ENCODE data around the gene RBMS1. TPM values are rescaled to one million over a fixed set of nuclear protein-coding genes. Genes with fewer than 3 reads are reported as not detected.
A peak's percentile ranks its signal among the peaks of the same experiment; 100 is the strongest.

Gene RBMS1
- total RNA-seq, 1 experiment from 2014 or later, result 38.8 TPM

DNA sequence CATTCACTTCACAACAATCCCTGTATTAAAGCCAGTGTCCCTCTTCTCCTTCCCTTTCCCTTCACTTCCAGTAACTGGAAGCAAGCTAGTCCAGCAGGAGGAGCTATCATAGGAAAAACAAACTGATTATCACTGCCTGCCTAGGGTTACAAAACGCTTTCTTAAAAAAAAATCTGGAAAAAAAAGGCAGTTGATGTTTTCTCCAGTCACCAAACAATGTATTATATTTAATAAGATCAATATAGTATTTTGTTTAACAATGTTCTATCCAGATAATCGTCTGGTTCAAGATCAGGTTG lies 214.8 kb downstream of the RBMS1 start:
- Histone ChIP-seq H3K4me2 (ENCODE audit: low read length) (no peak overlapping the region), H3K4me1 (ENCODE audit: insufficient read depth, low read length) (peaks cover 14% of the 10 kb centered on the region), H3K79me2 (ENCODE audit: low read length) (no peaks in the 10 kb centered on the region), H3K36me3 (ENCODE audit: low read depth, low read length) (peaks cover 54% of the 10 kb centered on the region), H3K4me3 (ENCODE audit: low read length) (no peak overlapping the region), H3K9ac (ENCODE audit: low read length) (no peak overlapping the region), H3K27ac (ENCODE audit: low read length) (no peak overlapping the region), H3K9me3 (ENCODE audit: low read length) (no peaks in the 10 kb centered on the region), H4K20me1 (ENCODE audit: low read length) (no peaks in the 10 kb centered on the region), H2AFZ (ENCODE audit: low read length) (no peak overlapping the region), H3F3A (ENCODE audit: low read length, unreplicated experiment) (no peaks in the 10 kb centered on the region), H3K9me2 (replicated peaks; ENCODE audit: low read length) (no peaks in the 10 kb centered on the region), H3K27me3 (ENCODE audit: low read length) (no peaks in the 10 kb centered on the region)
- ChIA-PET POLR2A (ENCODE audit: unreplicated experiment) (no interaction called here), CTCF (interaction anchor here (0.6 kb wide), 1 partner anchor 691 kb away, joined by 6 read pairs; no protein-coding TSS in a partner anchor)
- intact Hi-C loops (cut with micrococcal nuclease), result no loop called here
- ATAC-seq (peak; percentile 47; the same call in 1 of the 2 replicates), DNase-seq (peak; percentile 52)
- no TSS peak for BruUV-seq (replicated peaks)
- TF ChIP-seq EZH2 (IDR thresholded peaks at IDR 0.05; ENCODE audit: low read length, unreplicated experiment), result no peak
- TF ChIP-seq, protein P1, sequence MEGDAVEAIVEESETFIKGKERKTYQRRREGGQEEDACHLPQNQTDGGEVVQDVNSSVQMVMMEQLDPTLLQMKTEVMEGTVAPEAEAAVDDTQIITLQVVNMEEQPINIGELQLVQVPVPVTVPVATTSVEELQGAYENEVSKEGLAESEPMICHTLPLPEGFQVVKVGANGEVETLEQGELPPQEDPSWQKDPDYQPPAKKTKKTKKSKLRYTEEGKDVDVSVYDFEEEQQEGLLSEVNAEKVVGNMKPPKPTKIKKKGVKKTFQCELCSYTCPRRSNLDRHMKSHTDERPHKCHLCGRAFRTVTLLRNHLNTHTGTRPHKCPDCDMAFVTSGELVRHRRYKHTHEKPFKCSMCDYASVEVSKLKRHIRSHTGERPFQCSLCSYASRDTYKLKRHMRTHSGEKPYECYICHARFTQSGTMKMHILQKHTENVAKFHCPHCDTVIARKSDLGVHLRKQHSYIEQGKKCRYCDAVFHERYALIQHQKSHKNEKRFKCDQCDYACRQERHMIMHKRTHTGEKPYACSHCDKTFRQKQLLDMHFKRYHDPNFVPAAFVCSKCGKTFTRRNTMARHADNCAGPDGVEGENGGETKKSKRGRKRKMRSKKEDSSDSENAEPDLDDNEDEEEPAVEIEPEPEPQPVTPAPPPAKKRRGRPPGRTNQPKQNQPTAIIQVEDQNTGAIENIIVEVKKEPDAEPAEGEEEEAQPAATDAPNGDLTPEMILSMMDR (conservative IDR thresholded peaks at IDR 0.05; ENCODE audit: low read depth, low read length), result peak; percentile 65

DNA sequence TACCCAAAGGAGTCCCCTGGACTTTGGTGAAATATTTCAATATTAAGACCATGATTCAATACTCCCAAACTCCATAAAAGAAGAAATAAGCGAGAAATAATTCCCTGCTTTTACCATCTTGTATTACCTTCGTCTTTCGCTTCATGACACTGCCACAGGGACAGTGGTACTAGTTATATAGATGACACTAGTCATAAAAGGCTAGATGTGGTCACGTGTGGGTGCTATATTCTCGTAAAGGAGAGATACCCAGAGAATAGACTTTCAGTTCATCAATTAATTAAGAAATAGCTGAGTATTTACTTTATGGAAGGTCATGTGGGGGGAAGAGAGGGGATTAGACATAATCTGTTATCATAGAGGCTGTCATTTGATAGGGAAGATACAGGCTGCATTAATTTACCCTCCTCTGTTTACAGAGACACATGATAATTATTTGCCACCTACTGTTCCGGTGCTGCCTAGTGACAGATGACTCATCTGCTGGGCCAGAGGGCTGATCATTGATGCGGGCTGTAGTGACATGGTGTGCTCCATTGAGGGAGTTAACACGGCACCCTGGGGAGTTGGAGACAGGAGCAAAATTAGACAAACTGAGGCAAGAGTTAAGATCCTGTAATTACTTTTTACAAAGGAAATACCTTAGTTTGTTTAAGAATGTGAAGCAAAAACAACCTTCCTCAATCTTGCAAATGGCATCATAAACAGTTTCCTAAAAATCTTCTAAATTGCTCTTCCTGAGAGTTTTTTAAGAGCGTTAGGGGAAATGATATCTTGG lies 215.3 kb downstream of the RBMS1 start:
- H3K9ac ChIP-seq (ENCODE audit: low read length), result no peak overlapping the region
- no peak overlapping the region for H2AFZ ChIP-seq (ENCODE audit: low read length)
- no peak overlapping the region for H3K4me2 ChIP-seq (ENCODE audit: low read length)
- H3K27me3 ChIP-seq (ENCODE audit: low read length), result no peaks in the 10 kb centered on the region
- no peak for TF ChIP-seq EZH2 (IDR thresholded peaks at IDR 0.05; ENCODE audit: low read length, unreplicated experiment)
- TF ChIP-seq, protein P1 (conservative IDR thresholded peaks at IDR 0.05; ENCODE audit: low read depth, low read length), result no peak
- TF ChIP-seq EZH2phosphoT487 (IDR thresholded peaks at IDR 0.05; ENCODE audit: borderline replicate concordance, low read length), result no peak
- H3K4me1 ChIP-seq (ENCODE audit: insufficient read depth, low read length), result peaks cover 14% of the 10 kb centered on the region
- ATAC-seq, result no peak; the same call in 1 of the 2 replicates
- no TSS peak for BruUV-seq (replicated peaks)
- H3K79me2 ChIP-seq (ENCODE audit: low read length), result no peaks in the 10 kb centered on the region
- no peaks in the 10 kb centered on the region for H3K9me2 ChIP-seq (replicated peaks; ENCODE audit: low read length)
- no peak overlapping the region for H3K27ac ChIP-seq (ENCODE audit: low read length)
- ChIA-PET CTCF (interaction anchor here (0.6 kb wide), 1 partner anchor 691 kb away, joined by 6 read pairs; no protein-coding TSS in a partner anchor), POLR2A (ENCODE audit: unreplicated experiment) (no interaction called here)
- H3K9me3 ChIP-seq (ENCODE audit: low read length), result no peaks in the 10 kb centered on the region
- no peak overlapping the region for H3K4me3 ChIP-seq (ENCODE audit: low read length)
- peaks cover 52% of the 10 kb centered on the region for H3K36me3 ChIP-seq (ENCODE audit: low read depth, low read length)
- DNase-seq, result no peak
- H4K20me1 ChIP-seq (ENCODE audit: low read length), result no peaks in the 10 kb centered on the region
- H3F3A ChIP-seq (ENCODE audit: low read length, unreplicated experiment), result no peaks in the 10 kb centered on the region
- intact Hi-C loops (cut with micrococcal nuclease), result no loop called here

DNA sequence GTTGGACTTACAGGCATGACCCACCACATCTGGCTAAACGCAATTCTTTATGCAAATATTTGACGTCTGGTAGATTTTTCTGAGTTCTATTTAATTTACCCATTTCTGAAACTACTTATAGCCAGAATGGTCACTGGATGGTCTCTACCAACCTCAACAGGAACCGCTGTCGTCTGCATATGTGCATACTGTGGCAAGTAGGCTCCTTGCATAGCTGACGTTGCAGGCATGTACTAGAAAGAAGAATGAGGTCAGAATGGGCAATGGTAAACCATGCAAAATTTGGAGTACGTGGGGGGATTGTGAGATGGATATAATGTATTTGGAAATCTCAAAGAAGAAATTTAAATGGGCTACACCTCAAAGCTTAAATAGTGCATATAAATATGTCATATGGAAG lies 216.5 kb downstream of the RBMS1 start:
- CTCF ChIA-PET, result no interaction called here

More for the DNA sequence above, 216.5 kb downstream of the RBMS1 start:
- no peaks in the 10 kb centered on the region for H4K20me1 ChIP-seq (ENCODE audit: low read length)
- BruUV-seq (replicated peaks), result no TSS peak
- H3K4me2 ChIP-seq (ENCODE audit: low read length), result no peak overlapping the region
- H3K4me3 ChIP-seq (ENCODE audit: low read length), result no peak overlapping the region
- peaks cover 57% of the 10 kb centered on the region for H3K36me3 ChIP-seq (ENCODE audit: low read depth, low read length)
- POLR2A ChIA-PET (ENCODE audit: unreplicated experiment), result no interaction called here
- no peaks in the 10 kb centered on the region for H3K27me3 ChIP-seq (ENCODE audit: low read length)
- no peak for DNase-seq
- peaks cover 14% of the 10 kb centered on the region for H3K4me1 ChIP-seq (ENCODE audit: insufficient read depth, low read length)
- no peaks in the 10 kb centered on the region for H3K9me3 ChIP-seq (ENCODE audit: low read length)
- no peaks in the 10 kb centered on the region for H3K9me2 ChIP-seq (replicated peaks; ENCODE audit: low read length)
- H3K79me2 ChIP-seq (ENCODE audit: low read length), result no peaks in the 10 kb centered on the region
- no peak overlapping the region for H2AFZ ChIP-seq (ENCODE audit: low read length)
- ATAC-seq, result no peak
- no peak overlapping the region for H3K27ac ChIP-seq (ENCODE audit: low read length)
- TF ChIP-seq, protein P1 (conservative IDR thresholded peaks at IDR 0.05; ENCODE audit: low read depth, low read length), result no peak
- TF ChIP-seq EZH2phosphoT487 (IDR thresholded peaks at IDR 0.05; ENCODE audit: borderline replicate concordance, low read length) (no peak), EZH2 (IDR thresholded peaks at IDR 0.05; ENCODE audit: low read length, unreplicated experiment) (no peak)
- no peak overlapping the region for H3K9ac ChIP-seq (ENCODE audit: low read length)
- intact Hi-C loops (cut with micrococcal nuclease), result no loop called here
- H3F3A ChIP-seq (ENCODE audit: low read length, unreplicated experiment), result no peaks in the 10 kb centered on the region
